ENCODE measurements around the gene AP1AR.

DNA sequence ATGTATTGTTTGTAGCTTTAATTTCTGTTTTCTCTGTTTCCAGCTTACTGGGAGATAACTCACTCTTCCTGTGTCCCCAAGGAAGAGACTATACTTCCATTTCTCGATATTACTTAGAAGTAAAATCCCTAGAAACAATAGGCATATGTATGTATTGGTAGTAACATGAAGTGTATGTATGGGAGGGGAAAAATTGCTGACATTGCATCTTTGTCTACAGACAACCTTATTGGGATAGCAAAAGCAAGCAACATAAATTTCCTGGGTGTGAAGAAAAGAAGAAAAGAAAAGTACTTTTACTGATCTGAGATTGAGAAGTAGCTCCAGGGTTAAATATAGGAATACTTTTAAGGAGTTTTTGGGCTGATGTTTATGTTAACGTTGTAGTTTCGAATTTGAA, 15.4 kb downstream of the AP1AR start:
- TF ChIP-seq, protein P1, sequence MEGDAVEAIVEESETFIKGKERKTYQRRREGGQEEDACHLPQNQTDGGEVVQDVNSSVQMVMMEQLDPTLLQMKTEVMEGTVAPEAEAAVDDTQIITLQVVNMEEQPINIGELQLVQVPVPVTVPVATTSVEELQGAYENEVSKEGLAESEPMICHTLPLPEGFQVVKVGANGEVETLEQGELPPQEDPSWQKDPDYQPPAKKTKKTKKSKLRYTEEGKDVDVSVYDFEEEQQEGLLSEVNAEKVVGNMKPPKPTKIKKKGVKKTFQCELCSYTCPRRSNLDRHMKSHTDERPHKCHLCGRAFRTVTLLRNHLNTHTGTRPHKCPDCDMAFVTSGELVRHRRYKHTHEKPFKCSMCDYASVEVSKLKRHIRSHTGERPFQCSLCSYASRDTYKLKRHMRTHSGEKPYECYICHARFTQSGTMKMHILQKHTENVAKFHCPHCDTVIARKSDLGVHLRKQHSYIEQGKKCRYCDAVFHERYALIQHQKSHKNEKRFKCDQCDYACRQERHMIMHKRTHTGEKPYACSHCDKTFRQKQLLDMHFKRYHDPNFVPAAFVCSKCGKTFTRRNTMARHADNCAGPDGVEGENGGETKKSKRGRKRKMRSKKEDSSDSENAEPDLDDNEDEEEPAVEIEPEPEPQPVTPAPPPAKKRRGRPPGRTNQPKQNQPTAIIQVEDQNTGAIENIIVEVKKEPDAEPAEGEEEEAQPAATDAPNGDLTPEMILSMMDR (IDR thresholded peaks at IDR 0.05; ENCODE audit: low read depth, low read length) = no peak
- TF ChIP-seq EZH2phosphoT487 (IDR thresholded peaks at IDR 0.05; ENCODE audit: low read depth) = no peak
